Right ventricle myocardium superior (tissue), 1 donor: Measurements from ENCODE around the gene MDM4. TPM values are rescaled to one million over a fixed set of nuclear protein-coding genes. Genes with fewer than 3 reads are reported as not detected.
"Not testable (repeated sequence)": the region's sequence is repeated elsewhere in the genome, so short reads cannot be mapped to it uniquely, and the experiment has no call there.

Source experiments
- ATAC-seq: fragments of 200-7000 bp; cut with Tn5 transposase; one replicate; pipeline ENCODE4 v1.9.1; 2020; ENCODE audit warnings: mild to moderate bottlenecking; ENCODE audit not compliant: poor library complexity
- DNase-seq: peaks from one replicate; pipeline ENCODE4 v3.0.0-alpha.2; 2020
- intact Hi-C: fragments of 100-400 bp; cut with DNase I; formaldehyde crosslinking; loops from one replicate; pipeline ENCODE4 v1.11.2; 2022
- total RNA-seq: library from RNA; stranded (reverse); fragmentation: NEBNext Ultra II Directional; extraction: Animal tissue kit (Norgen Biotek cat#: 25700); gene quantifications from one replicate; pipeline ENCODE4 v1.2.1, GENCODE V29; 2021
- donor health status: DM: no; HTN: yes; CAD: no; lungs with severe emphysema.

Gene MDM4
- total RNA-seq, 1 donor from 2014 or later = 24.2 TPM

DNA sequence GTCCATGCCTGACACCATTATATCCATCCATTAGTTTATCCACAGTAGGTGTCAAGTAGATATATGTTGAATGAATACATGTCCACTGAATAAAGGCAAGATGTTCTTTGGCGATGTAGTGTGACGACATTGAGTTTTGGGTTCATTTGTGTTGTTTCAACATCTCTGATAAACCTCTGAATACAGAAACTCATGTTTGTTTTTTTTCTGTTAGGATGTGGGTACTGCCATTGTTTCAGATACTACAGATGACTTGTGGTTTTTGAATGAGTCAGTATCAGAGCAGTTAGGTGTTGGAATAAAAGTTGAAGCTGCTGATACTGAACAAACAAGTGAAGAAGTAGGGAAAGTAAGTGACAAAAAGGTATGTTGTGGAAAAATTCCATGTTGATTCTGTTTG is 28.1 kb downstream of the MDM4 start:
- ATAC-seq (no peak), DNase-seq (no peak)
- intact Hi-C loops = no loop called here

DNA sequence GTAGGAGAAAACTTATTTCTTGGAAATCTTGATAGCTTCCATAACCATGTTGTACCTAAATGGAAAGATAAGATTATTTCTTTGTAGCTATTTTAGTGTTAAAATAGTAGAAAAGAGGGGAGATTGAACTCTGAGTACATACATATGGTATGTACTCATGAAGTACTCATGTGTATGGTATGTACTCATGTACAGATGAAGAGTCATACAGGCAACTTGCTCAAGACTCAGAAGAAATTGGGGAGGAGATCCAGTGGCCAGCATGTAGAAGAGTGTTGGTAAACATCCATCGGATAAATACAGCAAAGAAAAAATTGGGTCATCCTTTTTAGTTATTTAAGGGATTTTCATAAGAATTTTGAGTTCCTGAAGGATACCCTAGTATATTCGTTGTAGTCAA is 29.0 kb downstream of the MDM4 start:
- no peak for ATAC-seq
- intact Hi-C loops = no loop called here
- no peak for DNase-seq

DNA sequence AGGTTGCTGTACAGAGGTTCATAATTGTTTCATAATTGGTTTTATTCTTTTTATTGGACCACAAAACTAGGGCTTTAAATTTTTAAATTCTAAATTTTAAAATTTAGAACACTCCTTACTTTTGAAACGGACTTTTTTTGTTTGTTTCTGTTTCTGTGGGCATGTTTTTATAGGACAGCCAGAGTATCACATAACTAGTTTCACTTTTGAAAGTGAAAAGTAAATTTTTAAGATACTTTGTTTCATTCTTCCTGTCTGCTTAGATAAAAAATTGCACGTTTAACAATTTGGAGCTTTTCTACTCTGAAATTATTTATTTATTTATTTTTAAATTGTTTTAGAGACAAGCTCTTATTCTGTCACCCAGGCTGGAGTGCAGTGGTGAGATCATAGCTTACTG is 29.7 kb downstream of the MDM4 start:
- intact Hi-C loops = no loop called here
- DNase-seq (no peak), ATAC-seq (no peak)

DNA sequence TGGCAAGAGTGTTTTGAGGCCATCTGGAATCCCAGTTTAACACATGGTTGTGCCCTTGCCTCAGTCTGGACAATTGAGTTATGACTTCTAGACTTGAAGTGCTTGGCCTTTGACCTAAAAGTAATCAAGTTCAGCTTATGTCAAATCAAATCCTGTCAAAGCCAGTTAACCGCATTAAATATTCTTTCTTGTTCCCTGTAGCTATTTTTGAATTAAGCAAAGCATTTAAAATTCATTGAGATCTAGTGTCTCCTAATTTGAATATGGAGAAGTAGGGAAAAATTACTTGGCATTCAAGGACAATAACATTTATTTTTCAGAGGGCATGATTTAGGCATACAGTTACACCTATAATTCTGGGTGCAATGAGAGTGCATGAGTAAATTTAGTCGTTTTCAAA is 32.1 kb downstream of the MDM4 start:
- ATAC-seq (no peak), DNase-seq (no peak)
- intact Hi-C loops = no loop called here

DNA sequence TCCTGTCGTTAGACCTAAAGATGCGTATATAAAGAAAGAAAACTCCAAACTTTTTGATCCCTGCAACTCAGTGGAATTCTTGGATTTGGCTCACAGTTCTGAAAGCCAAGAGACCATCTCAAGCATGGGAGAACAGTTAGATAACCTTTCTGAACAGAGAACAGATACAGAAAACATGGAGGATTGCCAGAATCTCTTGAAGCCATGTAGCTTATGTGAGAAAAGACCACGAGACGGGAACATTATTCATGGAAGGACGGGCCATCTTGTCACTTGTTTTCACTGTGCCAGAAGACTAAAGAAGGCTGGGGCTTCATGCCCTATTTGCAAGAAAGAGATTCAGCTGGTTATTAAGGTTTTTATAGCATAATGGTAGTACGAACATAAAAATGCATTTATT is 33.1 kb downstream of the MDM4 start:
- ATAC-seq (peak; percentile 42), DNase-seq (no peak)
- intact Hi-C loops = no loop called here

DNA sequence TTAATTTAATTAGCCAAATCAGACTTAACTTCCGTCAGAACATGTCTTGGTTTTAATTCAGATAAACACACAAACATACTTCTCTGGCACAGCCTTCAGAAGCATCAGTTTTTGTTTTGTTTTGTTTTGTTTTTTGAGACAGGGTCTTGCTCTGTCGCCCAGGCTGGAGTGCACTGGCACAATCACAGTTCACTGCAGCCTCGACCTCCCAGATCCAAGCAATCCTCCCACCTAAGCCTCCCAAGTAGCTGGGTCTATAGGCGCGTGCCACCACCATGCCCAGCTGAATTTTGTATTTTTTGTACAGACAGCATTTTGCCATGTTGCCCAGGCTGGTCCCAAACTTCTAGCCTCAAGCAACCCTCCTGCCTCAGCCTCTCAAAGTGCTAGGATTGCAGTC is 34.7 kb downstream of the MDM4 start:
- no peak for ATAC-seq
- DNase-seq = no peak
- intact Hi-C loops = no loop called here

DNA sequence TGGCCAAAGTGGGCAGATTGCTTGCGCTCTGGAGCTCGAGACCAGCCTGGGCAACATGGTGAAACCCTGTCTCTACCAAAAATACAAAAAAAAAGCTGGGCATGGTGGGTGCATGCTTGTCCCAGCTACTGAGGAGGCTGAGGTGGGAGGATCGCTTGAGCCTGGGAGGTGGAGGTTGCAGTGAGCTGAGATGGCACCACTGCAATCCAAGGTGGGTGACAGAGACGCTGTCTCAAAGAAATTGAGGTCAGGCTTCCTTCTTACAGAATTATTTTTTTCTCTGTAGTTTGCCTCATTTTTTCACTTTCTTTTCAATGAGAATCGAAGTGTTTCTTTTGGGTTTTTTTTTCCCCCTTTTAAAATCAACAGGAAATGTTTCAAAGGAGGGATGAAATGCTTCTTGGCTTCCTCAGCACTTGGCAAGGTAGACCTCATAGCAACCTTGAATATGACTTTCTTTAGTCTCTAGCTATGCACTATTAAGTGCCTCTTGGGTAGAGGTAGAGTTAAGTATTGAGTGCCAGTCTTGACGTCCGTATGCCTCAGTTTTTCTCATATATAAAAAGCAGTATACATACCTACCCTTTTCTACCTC is 40.3 kb downstream of the MDM4 start:
- DNase-seq = no peak
- no peak for ATAC-seq
- intact Hi-C loops = no loop called here

DNA sequence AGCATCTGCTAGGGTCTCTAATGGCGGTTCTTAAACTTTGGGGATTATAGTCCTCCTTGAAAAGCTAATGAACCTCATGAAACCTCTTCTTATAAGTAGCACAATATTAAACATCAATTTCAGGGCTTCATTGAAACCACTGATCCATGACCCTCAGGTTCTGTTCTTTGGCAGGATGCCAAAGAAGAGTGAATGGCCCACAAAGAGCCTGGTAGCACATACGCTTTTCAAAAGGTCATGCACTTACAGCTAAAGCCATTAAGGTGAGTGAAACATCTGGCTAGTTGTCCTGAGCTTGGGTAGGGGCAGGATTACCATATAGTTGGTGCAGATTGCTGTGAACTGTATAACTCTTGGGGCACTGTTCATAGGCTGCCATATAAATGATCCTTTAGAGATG is 42.3 kb downstream of the MDM4 start:
- intact Hi-C loops = no loop called here
- ATAC-seq (no peak), DNase-seq (no peak)

DNA sequence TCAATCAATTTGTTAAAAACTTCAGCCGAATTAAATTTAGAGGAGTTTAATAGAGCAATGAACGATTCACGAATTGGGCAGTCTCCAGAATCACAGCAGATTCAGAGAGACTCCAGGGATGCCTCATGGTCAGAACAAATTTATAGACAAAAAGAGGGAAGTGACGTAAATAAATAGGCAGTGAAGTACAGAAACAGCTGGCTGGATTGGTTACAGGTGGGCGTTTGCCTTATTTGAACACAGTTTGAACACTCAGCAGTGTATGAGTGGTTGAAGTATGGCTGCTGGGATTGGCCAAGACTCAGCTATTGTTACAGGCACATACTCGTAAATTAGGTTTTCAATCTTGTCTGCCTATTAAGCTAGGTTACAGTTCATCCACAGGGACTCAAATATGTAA is 43.8 kb downstream of the MDM4 start:
- DNase-seq, ATAC-seq: not testable (repeated sequence)
- intact Hi-C loops = loop anchor here (10.0 kb wide), 1 partner anchor 385 kb away; no protein-coding TSS in a partner anchor

DNA sequence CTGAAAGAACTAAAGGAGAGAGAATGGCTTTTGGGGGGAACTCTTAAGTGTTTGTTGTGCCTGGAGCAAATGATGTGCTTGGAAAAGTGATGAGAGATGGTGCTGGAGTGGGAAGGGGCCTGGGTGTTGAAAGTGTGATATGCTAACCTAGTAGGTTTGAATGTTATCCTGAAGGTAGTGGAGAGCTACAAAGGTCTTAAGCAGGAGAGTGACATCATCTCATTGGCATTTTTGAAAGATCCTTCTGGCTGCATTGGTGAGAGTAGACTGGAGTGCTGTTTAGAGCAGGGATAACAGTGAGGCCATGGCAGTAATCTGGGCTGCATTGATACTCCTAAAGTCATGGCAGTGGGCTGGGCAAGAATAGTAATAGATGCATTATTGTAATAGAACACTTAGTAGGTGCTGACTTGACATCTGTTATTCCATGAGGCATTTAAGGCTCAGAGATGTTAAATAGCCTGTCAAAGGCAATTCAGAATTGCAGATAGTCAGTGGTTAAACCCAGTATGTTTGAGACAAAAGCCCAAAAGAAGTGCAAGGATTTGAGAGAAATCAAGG is 44.5 kb downstream of the MDM4 start:
- no peak for DNase-seq
- no peak for ATAC-seq
- intact Hi-C loops = loop anchor here (10.0 kb wide), 1 partner anchor 384 kb away; no protein-coding TSS in a partner anchor

DNA sequence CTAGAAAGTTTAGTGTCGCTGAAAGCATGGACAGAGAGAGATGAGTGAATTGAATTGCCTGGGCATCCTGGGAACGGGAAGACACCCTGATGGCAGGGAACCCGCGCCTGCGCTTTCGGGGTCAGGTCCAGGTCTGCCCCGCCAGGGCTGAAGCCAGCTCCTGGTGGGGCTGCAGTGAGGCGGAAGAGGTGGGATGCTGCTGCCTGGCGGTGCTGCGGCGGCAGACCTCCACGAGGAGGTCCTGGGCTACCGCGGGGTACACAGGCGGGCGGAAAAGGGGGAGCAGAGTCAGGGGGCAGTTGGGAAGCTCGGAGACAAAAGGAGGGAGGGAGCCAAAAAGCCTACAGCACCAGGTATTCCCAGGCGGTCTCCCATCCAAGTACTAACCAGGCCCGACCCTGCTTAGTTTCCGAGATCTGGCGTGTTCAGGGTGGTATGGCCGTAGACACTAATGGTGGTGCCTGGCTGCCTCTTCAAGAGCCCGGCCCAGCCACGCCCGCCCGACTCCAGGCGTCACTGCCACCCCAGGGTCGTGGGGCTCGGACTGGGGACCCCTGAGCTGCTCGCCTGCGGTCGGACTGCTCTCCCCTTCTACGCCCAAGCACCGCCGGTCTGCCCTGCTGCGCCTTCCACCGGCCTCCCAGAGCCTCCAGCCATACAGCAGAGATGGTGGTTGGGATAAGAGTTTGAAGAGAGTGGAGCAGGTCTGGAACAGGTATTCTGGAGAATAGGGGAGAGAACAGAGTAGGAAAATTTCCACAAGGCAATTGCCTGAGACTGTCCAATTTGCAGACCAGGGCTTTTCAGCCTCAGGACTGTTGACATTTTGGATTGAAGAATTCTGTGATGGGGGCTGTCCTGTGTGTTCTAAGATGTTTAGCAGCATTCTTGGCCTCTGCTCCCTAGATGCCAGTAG is 46.1 kb downstream of the MDM4 start:
- intact Hi-C loops = loop anchor here (10.0 kb wide), 1 partner anchor 382 kb away; no protein-coding TSS in a partner anchor
- DNase-seq (no peak), ATAC-seq (no peak)

DNA sequence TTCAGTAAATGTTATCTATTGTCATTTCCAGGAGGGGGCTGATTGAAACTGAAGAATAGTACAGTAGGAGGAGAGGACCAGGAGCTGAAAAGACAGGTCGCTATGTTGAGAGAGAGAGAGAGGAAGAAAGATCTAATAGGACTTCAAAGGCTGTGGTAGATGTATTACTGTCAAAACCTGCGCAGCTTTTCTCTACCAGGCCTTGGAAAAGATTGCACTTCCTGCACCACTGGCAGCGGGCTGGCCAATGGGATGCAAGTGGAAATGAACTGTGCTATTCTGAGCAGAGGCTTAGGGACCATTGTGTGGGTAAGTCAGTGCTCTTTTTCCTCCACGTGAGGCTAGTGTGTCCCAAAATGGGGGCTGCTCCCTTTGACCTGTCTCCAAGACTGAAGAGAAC is 47.1 kb downstream of the MDM4 start:
- ATAC-seq (no peak), DNase-seq (no peak)
- intact Hi-C loops = loop anchor here (10.0 kb wide), 1 partner anchor 381 kb away; no protein-coding TSS in a partner anchor

DNA sequence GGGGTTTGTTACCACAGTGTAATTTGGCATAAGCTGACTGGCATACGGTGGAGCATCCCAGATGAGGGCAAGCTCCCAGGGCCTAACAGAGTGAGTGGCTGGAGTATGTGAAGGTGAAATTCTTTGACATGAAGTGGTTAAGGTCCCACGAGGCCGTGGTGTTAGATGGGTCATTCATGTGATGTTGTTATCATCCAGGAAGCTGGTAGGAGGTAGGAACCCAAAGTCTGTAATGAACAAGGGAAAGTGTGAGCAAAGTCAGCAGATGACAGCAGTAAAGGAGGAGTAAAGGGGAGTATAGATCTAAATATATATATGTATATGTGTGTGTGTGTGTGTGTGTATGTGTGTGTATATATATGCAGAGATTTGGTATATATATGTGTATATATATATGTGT is 47.6 kb downstream of the MDM4 start:
- intact Hi-C loops = loop anchor here (10.0 kb wide), 1 partner anchor 381 kb away; no protein-coding TSS in a partner anchor

DNA sequence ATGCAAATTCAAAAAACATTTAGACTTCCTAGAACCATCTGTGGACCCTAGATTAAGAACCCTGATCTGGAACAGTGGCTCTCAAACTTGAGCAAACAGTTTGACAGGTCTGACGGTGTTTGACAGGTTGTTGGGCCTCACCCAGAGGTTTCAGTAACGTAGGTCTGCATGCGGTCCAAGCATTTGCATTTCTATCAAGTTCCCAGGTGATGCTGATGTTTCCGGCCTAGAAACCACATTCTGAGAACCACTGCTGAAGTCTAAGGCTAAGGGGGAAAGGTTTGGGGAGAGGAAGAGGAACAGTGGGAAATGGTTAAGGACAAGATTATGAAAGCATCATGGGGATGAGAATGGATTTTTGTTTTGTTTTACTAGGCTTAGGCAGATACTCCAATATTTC is 48.6 kb downstream of the MDM4 start:
- ATAC-seq (no peak), DNase-seq (no peak)
- intact Hi-C loops = loop anchor here (5.0 to 10.0 kb wide), 3 partner anchors 197 to 380 kb away; no protein-coding TSS in a partner anchor

More for the DNA sequence above, 47.6 kb downstream of the MDM4 start:
- DNase-seq (no peak), ATAC-seq (no peak)

DNA sequence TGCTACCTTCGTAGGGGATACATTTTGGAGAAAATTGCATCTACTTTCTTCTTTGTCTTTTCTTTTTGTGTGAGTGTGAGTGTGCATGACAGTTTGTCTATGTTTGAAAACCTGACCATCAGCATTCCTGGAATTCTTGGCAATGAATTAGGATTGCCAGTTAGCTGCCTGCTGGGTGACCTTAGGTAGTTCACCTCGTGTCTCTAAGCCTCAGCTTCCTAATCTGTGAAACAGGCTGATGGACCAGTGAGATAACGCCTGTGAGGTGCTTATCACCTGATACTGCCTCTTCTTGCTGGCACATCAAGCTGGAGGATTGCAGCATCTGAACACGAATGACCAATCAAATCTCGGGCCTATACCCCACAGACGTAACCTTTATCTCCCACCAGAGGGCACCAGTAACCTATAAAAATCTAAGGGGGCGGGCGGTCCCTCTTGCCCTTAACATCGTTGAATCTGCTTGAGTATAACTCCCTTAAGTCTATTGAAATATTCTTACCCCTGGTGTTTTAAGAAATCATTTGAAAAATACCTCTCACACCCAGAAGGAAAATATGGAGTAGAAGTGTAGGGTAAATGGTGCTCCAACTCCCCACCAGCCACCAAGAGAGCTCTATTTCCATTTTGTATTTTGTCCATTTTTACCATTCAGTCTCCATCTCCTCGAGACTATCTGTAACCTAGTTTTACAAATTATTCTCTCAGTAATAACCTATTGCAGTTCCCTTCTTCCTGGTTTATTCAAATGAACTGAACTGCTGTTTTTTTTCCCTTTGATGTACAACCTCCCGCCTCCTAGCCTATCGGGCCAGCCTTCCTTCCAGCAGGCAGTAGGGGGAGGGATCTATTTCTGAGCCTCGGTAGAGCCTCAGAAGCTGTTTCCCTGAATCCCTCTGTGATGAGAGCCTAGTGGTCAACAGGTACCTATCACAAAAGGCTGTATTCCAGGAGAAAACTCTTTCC is 49.7 kb downstream of the MDM4 start:
- intact Hi-C loops = loop anchor here (5.0 to 10.0 kb wide), 3 partner anchors 196 to 379 kb away; no protein-coding TSS in a partner anchor
- DNase-seq (peak; percentile 51), ATAC-seq (peak; percentile 85)

DNA sequence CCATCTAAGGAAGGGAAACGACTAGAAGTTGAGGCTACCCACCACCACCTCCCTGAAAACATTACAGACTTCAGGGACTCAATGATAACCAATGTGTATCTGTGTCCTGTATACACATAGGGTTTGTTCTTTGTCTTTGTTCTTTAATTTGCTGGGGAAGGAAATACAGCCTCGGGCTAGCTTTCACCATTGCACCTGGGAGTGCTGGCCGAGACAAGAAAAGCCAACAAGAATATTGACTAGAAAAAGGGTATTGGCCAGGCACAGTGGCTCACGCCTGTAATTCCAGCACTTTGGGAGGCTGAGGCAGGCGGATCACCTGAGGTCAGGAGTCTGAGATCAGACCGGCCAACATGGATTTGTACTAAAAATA is 50.4 kb downstream of the MDM4 start:
- intact Hi-C loops = loop anchor here (5.0 to 10.0 kb wide), 3 partner anchors 196 to 378 kb away; no protein-coding TSS in a partner anchor
- no peak for DNase-seq
- no peak for ATAC-seq

DNA sequence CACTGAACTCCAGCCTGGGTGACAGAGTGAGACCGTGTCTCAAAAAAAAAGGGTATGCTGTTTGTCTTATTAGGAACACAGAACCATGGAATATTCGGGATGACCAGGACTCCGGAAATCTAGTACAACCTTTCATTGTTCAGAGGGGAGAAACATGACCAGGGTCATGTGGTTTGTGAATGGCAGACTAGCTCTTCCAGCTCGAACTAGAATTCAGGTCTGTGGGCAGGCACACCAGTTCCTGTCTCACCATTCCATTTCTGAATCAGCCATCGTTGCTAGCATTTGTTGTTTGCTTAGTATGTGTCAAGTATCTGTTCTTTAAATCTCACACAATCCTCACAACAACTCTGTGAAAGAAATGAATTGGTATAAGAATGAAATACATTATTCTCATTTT is 50.9 kb downstream of the MDM4 start:
- intact Hi-C loops = loop anchor here (5.0 to 10.0 kb wide), 3 partner anchors 195 to 378 kb away; no protein-coding TSS in a partner anchor
- ATAC-seq = no peak
- DNase-seq = no peak
